CD4-positive, alpha-beta T cell treated with Interleukin-21 for 1 hour (primary cell): Measurements from ENCODE around the gene KISS1R.
"Not testable (repeated sequence)": the region's sequence is repeated elsewhere in the genome, so short reads cannot be mapped to it uniquely, and the experiment has no call there.

Source experiments
- DNase-seq: peaks from one replicate; pipeline ENCODE4 v3.0.0-alpha.2; 2020

KISS1R gene

GRCh38 chr19:955803-956765 lies 39.0 kb downstream of the KISS1R start:
- DNase-seq, result no peak

GRCh38 chr19:956766-957440 lies 39.8 kb downstream of the KISS1R start:
- no peak for DNase-seq

GRCh38 chr19:957578-957977 lies 40.4 kb downstream of the KISS1R start:
- not testable (repeated sequence) for DNase-seq

GRCh38 chr19:958967-959855 lies 42.1 kb downstream of the KISS1R start:
- no peak for DNase-seq

GRCh38 chr19:960020-960419 lies 42.9 kb downstream of the KISS1R start:
- no peak for DNase-seq

- no peak for DNase-seq
These were observed 43.4 kb downstream of the KISS1R start for GRCh38 chr19:960601-960938.

- no peak for DNase-seq
These were observed 44.9 kb downstream of the KISS1R start for GRCh38 chr19:961866-962620.

- DNase-seq, result no peak
These were observed 45.7 kb downstream of the KISS1R start for GRCh38 chr19:962683-963400.

- no peak for DNase-seq
These were observed 46.4 kb downstream of the KISS1R start for GRCh38 chr19:963486-963951.

- DNase-seq, result no peak
These were observed 47.0 kb downstream of the KISS1R start for GRCh38 chr19:964116-964520.

- DNase-seq, result no peak
These were observed 47.9 kb downstream of the KISS1R start for GRCh38 chr19:964761-965694.

- DNase-seq, result no peak
These were observed 49.5 kb downstream of the KISS1R start for GRCh38 chr19:966485-967088.
